Activated T-helper 2 cell treated with anti-CD3 and anti-CD28 coated beads, Interferon-gamma antibody, Interleukin-2, Interleukin-4, amounts not matched to agents 10 μg/mL and 5 μg/mL and 100 μg/mL, durations not matched to agents 14 hours and 24 hours and 36 hours (primary cell): ENCODE data around the gene RHOC. TPM values are rescaled to one million over a fixed set of nuclear protein-coding genes. Genes with fewer than 3 reads are reported as not detected.
"Not testable (repeated sequence)": the region's sequence is repeated elsewhere in the genome, so short reads cannot be mapped to it uniquely, and the experiment has no call there.

ENCODE experiments used
- DNase-seq: peaks from one replicate; pipeline ENCODE4 v3.0.0; 2021; ENCODE audit warnings: low spot score
- H3K27ac Mint-ChIP-seq: one replicate; pipeline ENCODE4 v1.8.0; 2021; ENCODE audit warnings: mixed read lengths
- H3K27me3 Mint-ChIP-seq: one replicate; pipeline ENCODE4 v1.8.0; 2021; ENCODE audit warnings: low read depth, mixed read lengths
- H3K36me3 Mint-ChIP-seq: one replicate; pipeline ENCODE4 v1.8.0; 2021; ENCODE audit warnings: low read depth, mixed read lengths
- H3K4me1 Mint-ChIP-seq: one replicate; pipeline ENCODE4 v1.8.0; 2021; ENCODE audit warnings: low read depth, mixed read lengths
- H3K4me3 Mint-ChIP-seq: one replicate; pipeline ENCODE4 v1.8.0; 2021; ENCODE audit warnings: low read depth, mild to moderate bottlenecking, moderate library complexity, mixed read lengths
- H3K9me3 Mint-ChIP-seq: one replicate; pipeline ENCODE4 v1.8.0; 2021; ENCODE audit warnings: mixed read lengths
- intact Hi-C: fragments of 100-400 bp; cut with micrococcal nuclease; formaldehyde crosslinking; loops from one replicate; pipeline ENCODE4 v1.15.1; 2023
- total RNA-seq: library from RNA; stranded (reverse); gene quantifications from 2 replicates; pipeline ENCODE4 v1.2.3, GENCODE V29; 2022

RHOC gene
- 68.7 and 74.7 TPM in 2 replicates for total RNA-seq

DNA sequence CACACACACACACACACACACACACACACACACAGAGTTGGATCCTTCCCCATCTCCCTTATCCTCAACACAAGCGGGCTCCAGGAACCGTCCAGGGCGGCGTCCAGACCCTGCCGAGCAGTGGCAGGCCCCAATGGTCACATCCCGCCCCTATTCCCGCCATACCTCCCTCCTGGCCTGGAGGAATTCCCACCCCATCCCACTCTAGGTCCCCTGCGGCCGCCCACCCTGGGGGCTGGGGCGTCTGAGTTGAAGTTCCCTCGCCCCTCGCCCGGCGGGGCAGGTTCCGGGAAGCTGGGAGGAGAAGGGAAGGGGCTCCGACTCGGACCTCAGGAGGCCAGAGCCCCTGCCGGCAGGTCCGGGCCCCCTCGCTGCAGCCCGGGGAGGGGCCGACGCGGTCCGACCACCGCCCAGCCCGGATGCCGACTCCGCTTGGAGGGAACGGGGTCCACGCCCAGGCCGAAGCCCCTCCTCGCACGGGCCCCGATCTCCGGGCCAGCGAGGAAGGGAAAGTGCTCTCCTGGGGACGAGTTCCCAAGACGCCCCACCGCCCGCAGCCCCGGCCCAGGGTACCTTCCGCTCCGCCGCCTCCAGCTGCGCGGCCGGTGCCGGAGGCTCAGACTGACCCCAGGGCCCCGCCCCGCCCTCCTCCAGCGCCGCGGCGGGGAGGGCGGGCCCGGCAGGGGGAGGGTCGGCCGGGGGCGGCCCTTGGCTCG is at the start of gene RHOC:
TSS of gene RHOC (minus strand) at position 623 of the 716 bp plus-strand sequence. CDS start 3,328 bp downstream, outside the sequence.
- Mint-ChIP-seq H3K36me3 (peaks cover 17% of the 10 kb centered on the region), H3K4me3 (peak within 1 kb of the TSS; percentile 81), H3K4me1 (peaks cover 45% of the 10 kb centered on the region), H3K9me3 (no peaks in the 10 kb centered on the region), H3K27ac (peak within 1 kb of the TSS; percentile 51), H3K27me3 (peaks cover 18% of the 10 kb centered on the region)
- peak; percentile 44 for DNase-seq
- intact Hi-C loops, result loop anchor here (1.0 to 10.0 kb wide), 6 partner anchors 31 to 1078 kb away; no protein-coding TSS in a partner anchor

DNA sequence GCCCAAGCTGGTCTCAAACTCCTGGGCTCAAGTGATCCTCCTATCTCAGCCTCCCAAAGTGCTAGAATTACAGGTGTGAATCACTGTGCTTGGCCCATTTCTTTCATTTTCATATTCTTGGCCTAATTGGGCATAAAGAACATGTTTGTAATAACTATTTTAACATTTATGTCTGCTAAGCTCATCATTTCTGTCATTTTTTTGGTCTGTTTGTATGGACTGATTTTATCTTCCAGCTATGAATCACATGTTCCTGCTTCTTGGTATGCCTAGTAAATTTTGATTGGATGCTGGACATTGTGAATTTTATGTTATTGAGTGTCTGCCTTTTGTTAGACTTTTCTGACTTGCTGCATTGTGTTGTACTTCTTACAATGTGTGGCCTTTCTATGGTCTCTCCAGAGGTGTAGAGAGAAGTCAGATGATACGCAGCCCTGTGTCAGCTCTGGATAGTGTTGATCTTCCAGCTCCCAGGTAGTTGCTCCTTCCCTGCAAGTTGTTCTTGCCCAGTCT is 47.2 kb upstream of the RHOC start:
- H3K9me3 Mint-ChIP-seq, result peaks cover 9% of the 10 kb centered on the region
- intact Hi-C loops, result no loop called here

DNA sequence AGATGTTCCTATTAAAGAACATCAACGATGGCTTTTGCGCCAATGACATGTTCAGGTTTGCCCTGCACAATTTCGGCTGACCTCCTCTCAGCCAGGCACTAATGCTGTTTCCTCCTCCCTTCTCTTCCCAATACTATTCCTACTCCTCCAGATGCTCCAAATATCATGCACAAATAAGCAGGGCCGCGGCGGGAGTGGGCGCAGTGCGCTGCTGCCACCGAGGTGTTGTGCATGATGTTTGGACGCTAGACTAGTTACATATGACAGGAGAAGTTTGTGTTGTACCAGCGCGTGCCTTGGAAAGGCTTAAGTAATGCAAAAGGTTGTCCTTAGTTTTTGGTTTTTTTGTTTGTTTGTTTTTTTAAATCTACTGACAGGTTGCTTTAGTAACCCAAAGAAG is 41.5 kb upstream of the RHOC start:
- intact Hi-C loops, result no loop called here
- H3K4me3 Mint-ChIP-seq, result no peak overlapping the region
- H3K27me3 Mint-ChIP-seq, result peaks cover 38% of the 10 kb centered on the region
- H3K9me3 Mint-ChIP-seq, result no peaks in the 10 kb centered on the region
- no peaks in the 10 kb centered on the region for H3K36me3 Mint-ChIP-seq
- H3K4me1 Mint-ChIP-seq, result no peaks in the 10 kb centered on the region
- H3K27ac Mint-ChIP-seq, result no peak overlapping the region
- no peak for DNase-seq

More for the DNA sequence above, 47.2 kb upstream of the RHOC start:
- Mint-ChIP-seq H3K4me1 (no peaks in the 10 kb centered on the region), H3K27ac (no peak overlapping the region), H3K4me3 (no peak overlapping the region), H3K27me3 (peaks cover 12% of the 10 kb centered on the region), H3K36me3 (no peaks in the 10 kb centered on the region)
- no peak for DNase-seq

DNA sequence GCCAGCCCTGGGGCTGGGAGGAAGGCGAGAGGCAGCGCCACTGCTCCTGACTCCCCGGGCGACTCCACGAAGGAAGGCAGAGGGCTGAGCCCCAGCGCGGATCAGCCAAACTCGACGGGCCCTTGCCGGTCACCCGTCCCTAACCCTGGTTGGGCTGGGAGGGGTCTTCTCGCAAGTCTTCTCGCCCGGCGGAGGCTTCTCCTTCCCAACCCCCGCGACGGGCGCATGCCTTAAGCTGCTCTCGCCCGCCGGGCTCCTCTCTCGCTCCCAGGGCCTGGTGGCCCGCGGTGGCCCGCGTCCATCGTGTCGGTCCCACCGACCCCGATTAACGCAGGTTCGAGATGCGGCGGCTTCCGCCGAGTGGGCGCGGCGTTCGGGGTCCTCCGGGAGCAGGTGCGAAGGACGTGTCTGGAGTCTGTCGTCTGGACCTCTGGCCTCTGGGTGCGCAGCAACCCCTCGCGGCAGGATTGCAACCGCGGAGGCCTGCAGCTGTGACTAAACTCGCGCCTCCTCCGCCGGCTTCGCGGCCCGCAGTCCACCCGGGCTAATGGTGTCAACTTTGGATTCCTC is 37.2 kb upstream of the RHOC start:
- Mint-ChIP-seq H3K9me3 (no peaks in the 10 kb centered on the region), H3K36me3 (no peaks in the 10 kb centered on the region), H3K4me1 (no peaks in the 10 kb centered on the region), H3K27ac (no peak overlapping the region), H3K4me3 (no peak overlapping the region), H3K27me3 (peaks cover 60% of the 10 kb centered on the region)
- intact Hi-C loops, result no loop called here
- DNase-seq, result no peak

DNA sequence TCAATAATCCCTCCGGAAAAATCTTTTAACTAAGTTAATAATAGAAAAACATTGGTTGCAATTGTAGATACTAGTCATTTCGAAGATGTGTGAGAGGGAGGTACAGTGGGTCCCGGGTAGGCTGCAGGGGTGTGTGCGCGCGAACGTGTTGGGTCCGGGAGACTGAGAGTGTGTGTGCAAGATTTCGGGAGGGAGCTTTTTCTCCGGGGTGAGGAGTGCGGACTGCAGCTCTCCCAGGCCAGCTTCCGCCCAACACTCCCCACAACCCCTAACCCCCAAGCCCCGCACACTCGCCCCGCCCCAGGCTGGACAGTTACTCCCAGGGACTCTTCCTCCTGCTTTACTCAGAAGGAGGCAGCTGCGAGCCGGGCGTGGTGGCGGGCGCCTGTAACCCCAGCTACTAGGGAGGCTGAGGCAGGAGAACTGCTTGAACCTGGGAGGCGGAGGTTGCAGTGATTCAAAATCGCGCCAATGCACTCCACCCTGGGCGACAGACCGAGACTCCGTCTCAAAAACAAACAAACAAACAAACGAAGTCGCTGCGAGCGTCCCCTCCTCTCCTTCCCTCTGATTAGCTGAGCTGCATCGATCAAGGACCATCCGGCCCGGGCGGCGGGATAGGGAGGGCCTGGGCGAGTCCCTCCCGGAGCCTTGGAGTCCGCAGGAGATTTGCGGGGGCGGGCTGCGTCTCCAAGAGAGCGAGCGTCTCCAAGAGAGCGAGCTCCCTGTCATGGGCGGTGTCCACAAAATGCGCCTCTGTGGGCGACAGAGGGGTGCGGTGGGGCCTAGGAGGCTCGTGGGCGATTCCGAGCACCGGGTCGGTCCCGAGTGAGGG is 36.5 kb upstream of the RHOC start:
- Mint-ChIP-seq H3K9me3 (no peaks in the 10 kb centered on the region), H3K4me3 (no peak overlapping the region), H3K27ac (no peak overlapping the region), H3K36me3 (no peaks in the 10 kb centered on the region), H3K4me1 (no peaks in the 10 kb centered on the region), H3K27me3 (peaks cover 62% of the 10 kb centered on the region)
- no peak for DNase-seq
- intact Hi-C loops, result no loop called here

DNA sequence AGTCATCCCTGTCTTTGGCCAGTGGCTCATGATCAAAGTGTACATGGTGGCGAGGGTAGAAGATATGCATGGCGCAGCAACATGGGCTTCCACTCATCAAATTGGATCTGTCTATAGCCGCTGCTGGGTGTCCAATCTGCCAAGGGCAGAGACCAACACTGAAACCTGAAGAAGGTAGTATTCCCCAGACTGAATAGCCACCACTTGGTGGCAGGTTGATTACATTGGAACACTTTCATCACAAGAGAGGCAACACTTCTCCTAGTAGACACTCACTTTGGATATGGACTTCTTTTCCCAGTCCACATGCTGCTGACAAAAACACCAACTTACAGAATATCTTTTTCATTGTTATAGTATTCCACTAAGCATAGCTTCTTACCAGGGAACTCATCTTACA is 30.6 kb upstream of the RHOC start:
- H3K4me3 Mint-ChIP-seq, result no peak overlapping the region
- intact Hi-C loops, result no loop called here
- H3K27ac Mint-ChIP-seq, result no peak overlapping the region
- H3K9me3 Mint-ChIP-seq, result no peaks in the 10 kb centered on the region
- no peak for DNase-seq
- peaks cover 4% of the 10 kb centered on the region for H3K4me1 Mint-ChIP-seq
- H3K27me3 Mint-ChIP-seq, result peaks cover 37% of the 10 kb centered on the region
- H3K36me3 Mint-ChIP-seq, result no peaks in the 10 kb centered on the region

DNA sequence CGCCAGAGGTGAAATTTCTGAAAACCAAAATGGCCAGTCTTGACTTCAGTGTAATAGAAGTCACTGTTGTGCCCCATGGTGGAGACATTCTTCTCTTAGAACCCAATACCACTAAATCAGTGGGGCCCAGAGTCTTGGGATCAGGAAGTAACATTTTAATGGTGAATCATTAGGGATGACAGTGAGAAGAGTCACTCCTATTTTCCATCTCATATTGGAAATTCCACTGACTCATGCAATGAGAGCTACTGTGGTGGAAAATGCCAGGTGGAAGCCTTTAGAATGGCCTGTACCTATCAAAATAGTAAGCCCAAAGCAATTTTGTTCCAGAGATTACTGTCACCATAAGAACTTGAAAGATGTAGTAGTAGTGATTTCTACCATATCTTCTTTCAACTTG is 28.8 kb upstream of the RHOC start:
- Mint-ChIP-seq H3K4me3 (no peak overlapping the region), H3K27ac (no peak overlapping the region), H3K9me3 (no peaks in the 10 kb centered on the region), H3K36me3 (no peaks in the 10 kb centered on the region), H3K27me3 (peaks cover 24% of the 10 kb centered on the region), H3K4me1 (peaks cover 4% of the 10 kb centered on the region)
- intact Hi-C loops, result no loop called here
- DNase-seq, result no peak

DNA sequence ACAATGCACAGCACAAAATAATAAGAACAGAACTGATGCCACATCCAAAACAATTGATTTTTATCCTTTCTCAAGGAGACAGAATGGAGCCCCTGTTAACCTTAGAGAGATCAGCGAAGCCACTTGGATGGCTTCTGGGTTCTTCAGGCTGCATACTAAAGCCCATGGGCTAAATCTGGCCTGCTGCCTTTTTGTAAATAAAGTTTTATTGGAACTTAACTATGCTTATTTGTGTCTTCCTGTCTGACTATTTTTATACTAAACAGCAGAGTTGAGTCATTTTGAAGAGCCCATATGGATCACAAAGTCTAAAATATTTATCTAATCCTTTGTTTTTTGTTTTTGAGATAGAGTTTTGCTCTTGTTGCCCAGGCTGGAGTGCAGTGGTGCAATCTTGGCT is 24.5 kb upstream of the RHOC start:
- no peak for DNase-seq
- Mint-ChIP-seq H3K36me3 (no peaks in the 10 kb centered on the region), H3K4me3 (no peak overlapping the region), H3K27ac (no peak overlapping the region), H3K4me1 (peaks cover 4% of the 10 kb centered on the region), H3K9me3 (no peaks in the 10 kb centered on the region), H3K27me3 (peaks cover 6% of the 10 kb centered on the region)
- intact Hi-C loops, result no loop called here

DNA sequence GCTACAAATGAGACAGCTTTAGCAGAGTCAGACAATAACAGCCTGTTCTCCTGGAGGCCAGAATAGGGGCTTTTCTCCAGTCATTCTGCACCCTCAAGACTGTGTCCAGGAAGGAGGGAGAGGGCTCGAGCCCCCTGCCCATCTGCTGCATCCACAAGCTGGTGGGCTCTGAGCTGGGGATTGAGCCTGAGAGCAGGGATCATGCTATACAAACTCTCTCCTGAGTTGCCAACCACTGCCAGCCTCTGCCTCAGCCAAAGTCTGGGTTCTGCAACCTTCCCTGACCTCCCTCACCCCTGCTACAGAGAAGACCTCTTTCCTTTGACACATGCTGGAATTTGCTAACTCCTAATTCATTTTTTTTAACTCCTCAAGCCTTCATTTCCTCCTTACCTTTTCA is 23.0 kb upstream of the RHOC start:
- Mint-ChIP-seq H3K4me3 (no peak overlapping the region), H3K9me3 (no peaks in the 10 kb centered on the region), H3K4me1 (no peaks in the 10 kb centered on the region), H3K27me3 (peaks cover 6% of the 10 kb centered on the region), H3K27ac (no peak overlapping the region), H3K36me3 (no peaks in the 10 kb centered on the region)
- intact Hi-C loops, result no loop called here
- DNase-seq, result no peak

DNA sequence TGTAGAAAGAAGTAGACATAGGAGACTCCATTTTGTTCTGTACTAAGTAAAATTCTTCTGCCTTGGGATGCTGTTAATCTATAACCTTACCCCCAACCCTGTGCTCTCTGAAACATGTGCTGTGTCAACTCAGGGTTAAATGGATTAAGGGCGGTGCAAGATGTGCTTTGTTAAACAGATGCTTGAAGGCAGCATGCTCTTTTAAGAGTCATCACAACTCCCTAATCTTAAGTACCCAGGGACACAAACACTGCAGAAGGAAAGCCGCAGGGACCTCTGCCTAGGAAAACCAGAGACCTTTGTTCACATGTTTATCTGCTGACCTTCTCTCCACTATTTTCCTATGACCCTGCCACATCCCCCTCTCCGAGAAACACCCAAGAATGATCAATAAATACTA is 22.1 kb upstream of the RHOC start:
- DNase-seq, H3K4me1 Mint-ChIP-seq, H3K4me3 Mint-ChIP-seq, H3K36me3 Mint-ChIP-seq, H3K9me3 Mint-ChIP-seq, H3K27ac Mint-ChIP-seq, intact Hi-C loops, H3K27me3 Mint-ChIP-seq: not testable (repeated sequence)

DNA sequence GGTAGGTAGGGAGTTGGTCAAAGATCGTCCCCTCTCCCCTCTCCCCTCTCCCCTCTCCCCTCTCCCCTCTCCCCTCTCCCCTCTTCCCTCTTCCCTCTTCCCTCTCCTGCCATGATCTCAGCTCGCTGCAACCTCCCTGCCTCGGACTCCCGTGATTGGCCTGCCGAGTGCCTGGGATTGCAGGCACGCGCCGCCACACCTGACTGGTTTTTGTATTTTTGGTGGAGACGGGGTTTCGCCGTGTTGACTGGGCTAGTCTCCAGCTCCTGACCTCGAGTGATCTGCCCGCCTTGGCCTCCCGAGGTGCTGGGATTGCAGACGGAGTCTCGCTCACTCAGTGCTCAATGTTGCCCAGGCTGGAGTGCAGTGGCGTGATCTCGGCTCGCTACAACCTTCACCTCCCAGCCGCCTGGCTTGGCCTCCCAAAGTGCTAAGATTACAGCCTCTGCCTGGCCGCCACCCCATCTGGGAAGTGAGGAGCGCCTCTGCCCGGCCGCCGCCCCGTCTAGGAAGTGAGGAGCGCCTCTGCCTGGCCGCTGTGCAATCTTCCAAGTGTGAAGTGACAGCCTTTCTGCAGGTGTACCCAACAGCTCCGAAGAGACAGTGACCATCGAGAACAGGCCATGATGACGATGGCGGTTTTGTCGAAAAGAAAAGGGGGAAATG is 21.5 kb upstream of the RHOC start:
- H3K9me3 Mint-ChIP-seq, DNase-seq, intact Hi-C loops, H3K27me3 Mint-ChIP-seq, H3K4me1 Mint-ChIP-seq, H3K27ac Mint-ChIP-seq, H3K36me3 Mint-ChIP-seq, H3K4me3 Mint-ChIP-seq: not testable (repeated sequence)

DNA sequence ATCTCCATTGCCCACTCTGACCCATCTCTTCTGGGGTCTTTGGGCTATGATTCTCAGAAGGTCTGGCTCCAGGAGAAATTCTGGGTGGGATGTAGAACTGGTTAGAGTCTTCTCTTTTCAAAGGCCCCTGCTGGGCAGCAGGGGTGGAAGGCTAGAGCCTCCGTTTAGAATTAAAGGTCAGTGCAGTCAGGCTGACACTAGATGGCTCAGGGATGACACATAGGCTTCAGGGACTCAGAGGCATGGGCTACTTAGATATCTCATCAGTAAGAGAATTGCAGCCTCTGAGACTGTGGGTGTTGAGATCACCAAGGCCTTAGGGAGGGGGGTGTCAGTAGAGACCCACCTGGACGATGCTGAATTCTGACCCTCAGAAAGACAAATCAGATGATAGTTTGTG is 20.8 kb upstream of the RHOC start:
- intact Hi-C loops, result no loop called here
- no peaks in the 10 kb centered on the region for H3K9me3 Mint-ChIP-seq
- H3K27me3 Mint-ChIP-seq, result peaks cover 9% of the 10 kb centered on the region
- no peaks in the 10 kb centered on the region for H3K36me3 Mint-ChIP-seq
- H3K27ac Mint-ChIP-seq, result no peak overlapping the region
- DNase-seq, result no peak
- H3K4me1 Mint-ChIP-seq, result peaks cover 5% of the 10 kb centered on the region
- H3K4me3 Mint-ChIP-seq, result no peak overlapping the region
